ENCODE results near the gene SP2. TPM values are rescaled to one million over a fixed set of nuclear protein-coding genes. Genes with fewer than 3 reads are reported as not detected.

SP2 gene
- polyA plus RNA-seq, 2 donors = 5.4 to 10.7 TPM

DNA sequence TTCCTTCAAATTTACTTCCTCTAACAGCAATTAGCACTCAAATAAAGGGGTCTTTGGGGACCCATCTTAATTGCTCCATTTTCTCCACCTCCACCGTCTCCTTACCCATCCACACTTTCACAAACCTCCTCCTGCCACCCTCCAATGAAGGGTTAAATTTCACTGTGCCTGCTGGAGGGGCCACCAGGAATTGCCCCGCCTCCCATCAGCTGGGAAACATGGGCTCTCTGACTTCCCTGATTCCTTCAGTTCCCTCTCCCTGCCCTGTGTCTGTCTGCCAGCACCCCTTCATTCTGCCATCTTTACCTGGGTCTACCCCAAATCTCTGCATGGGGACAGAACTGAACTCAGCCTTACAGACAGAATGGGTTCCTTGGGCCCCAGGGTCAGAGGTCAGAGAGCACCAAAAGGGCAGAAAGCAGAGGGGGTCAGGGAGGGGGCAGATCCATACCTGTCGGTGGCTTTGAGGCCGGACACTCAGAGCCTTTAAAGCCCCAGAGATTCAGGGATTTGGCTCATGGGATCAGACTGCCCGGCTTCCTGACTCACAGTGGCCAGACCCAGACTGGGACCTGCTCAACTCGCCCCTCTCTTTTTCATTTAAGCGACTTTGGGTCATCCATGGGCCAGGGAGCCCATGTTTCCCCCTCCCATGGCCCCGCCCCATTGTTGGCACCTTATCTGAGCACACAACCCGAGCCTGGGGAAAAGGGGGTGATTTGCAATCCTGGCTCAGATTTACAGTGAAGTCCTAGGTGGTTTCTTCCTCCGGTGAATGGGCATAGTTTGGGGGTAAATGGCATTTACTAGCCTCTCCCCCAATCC lies 17.6 kb upstream of the SP2 start:
- Histone ChIP-seq H3K4me3 (ENCODE audit: low read depth in 1 of 2, low read length in 2 of 2) (no peak overlapping the region), H3K4me1 (ENCODE audit: control insufficient read depth in 2 of 2, insufficient read depth in 2 of 2, low read length in 1 of 2) (peaks cover 0 to 10% of the 10 kb centered on the region in 2 donors), H3K36me3 (ENCODE audit: control insufficient read depth in 2 of 2, insufficient read depth in 2 of 2, low read length in 1 of 2) (no peaks in the 10 kb centered on the region), H3K9me3 (ENCODE audit: control insufficient read depth in 2 of 2, insufficient read depth in 1 of 2, low read depth in 1 of 2, low read length in 1 of 2) (no peaks in the 10 kb centered on the region), H3K27me3 (ENCODE audit: control insufficient read depth in 1 of 2, insufficient read depth in 2 of 2, low read length in 2 of 2) (no peaks in the 10 kb centered on the region), H3K27ac (ENCODE audit: low read depth in 2 of 2, low read length in 1 of 2) (no peak overlapping the region)
- 47 to 53% methylated on average over 10 of the region's 10 CpGs for WGBS, 2 donors

DNA sequence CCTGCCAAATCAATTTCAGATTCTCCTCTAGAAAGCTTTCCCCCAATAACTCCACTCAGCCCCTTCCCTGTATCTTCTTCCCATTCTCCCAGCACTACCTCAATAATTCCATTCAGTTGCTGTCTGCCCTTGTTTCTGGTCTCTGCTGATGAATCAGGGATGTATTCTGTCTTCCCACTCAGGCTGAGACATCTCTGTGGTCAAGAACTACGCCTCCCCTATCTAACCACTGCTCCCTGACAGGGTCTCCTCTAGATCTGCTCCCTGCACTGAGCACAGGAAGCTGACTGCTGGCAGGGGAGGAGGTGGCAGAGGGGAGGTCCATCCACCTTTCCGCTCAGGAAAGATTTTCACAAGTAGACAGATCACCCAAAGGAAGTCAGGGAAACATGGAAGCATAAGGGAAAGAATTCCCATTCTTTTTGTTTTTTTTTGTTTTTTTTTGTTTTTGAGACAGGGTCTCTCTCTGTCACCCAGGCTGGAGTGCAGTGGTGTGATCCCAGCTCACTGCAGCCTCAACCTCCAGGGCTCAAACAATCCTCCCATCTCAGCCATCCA lies 16.9 kb upstream of the SP2 start:
- H3K27me3 ChIP-seq (ENCODE audit: control insufficient read depth in 1 of 2, insufficient read depth in 2 of 2, low read length in 2 of 2) = no peaks in the 10 kb centered on the region
- WGBS, 2 donors = 66 to 68% methylated on average over 2 of the region's 2 CpGs

DNA sequence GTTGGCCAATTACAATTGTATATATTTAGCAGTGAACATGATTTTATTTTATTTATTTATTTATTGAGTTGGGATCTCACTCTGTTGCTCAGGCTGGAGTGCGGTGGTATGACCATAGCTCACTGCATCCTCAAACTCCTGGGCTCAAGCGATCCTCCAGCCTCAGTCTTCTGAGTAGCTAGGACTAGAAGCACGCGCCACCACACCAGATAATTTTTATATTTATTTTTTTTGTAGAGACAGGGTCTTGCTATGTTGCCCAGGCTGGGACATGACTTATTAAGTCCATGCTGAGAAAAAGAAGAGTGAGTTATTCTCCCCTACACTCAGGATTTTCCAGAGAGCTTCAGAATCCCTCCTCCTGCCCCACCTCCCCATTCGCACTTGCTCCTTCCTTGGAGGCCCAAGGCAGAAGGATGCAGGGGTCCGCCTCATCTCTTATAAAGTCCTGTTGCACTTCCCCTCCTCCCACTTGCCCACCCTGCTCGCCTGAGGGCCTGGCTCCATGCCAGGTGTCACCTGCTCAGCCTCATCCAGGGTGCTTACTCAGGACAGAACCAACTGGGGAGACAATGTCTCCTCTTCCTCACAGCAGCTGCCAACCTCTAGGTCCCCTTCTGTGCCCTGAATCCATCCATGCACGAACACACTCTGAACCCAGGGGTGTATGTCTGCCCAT lies 16.1 kb upstream of the SP2 start:
- H3K9me3 ChIP-seq (ENCODE audit: control insufficient read depth in 2 of 2, insufficient read depth in 1 of 2, low read depth in 1 of 2, low read length in 1 of 2) = no peaks in the 10 kb centered on the region
- no peak overlapping the region for H3K27ac ChIP-seq (ENCODE audit: low read depth in 2 of 2, low read length in 1 of 2)
- no peak overlapping the region for H3K4me3 ChIP-seq (ENCODE audit: low read depth in 1 of 2, low read length in 2 of 2)
- H3K36me3 ChIP-seq (ENCODE audit: control insufficient read depth in 2 of 2, insufficient read depth in 2 of 2, low read length in 1 of 2) = no peaks in the 10 kb centered on the region
- H3K4me1 ChIP-seq (ENCODE audit: control insufficient read depth in 2 of 2, insufficient read depth in 2 of 2, low read length in 1 of 2) = peaks cover 0 to 11% of the 10 kb centered on the region in 2 donors
- 83% methylated on average over 8 of the region's 8 CpGs for WGBS, 2 donors
- H3K27me3 ChIP-seq (ENCODE audit: control insufficient read depth in 1 of 2, insufficient read depth in 2 of 2, low read length in 2 of 2) = no peaks in the 10 kb centered on the region

More for the DNA sequence above, 16.9 kb upstream of the SP2 start:
- Histone ChIP-seq H3K4me3 (ENCODE audit: low read depth in 1 of 2, low read length in 2 of 2) (no peak overlapping the region), H3K9me3 (ENCODE audit: control insufficient read depth in 2 of 2, insufficient read depth in 1 of 2, low read depth in 1 of 2, low read length in 1 of 2) (no peaks in the 10 kb centered on the region), H3K27ac (ENCODE audit: low read depth in 2 of 2, low read length in 1 of 2) (no peak overlapping the region), H3K36me3 (ENCODE audit: control insufficient read depth in 2 of 2, insufficient read depth in 2 of 2, low read length in 1 of 2) (no peaks in the 10 kb centered on the region), H3K4me1 (ENCODE audit: control insufficient read depth in 2 of 2, insufficient read depth in 2 of 2, low read length in 1 of 2) (peaks cover 0 to 11% of the 10 kb centered on the region in 2 donors)

- WGBS, 2 donors = 19 to 27% methylated on average over 7 of the region's 7 CpGs
- no peaks in the 10 kb centered on the region for H3K9me3 ChIP-seq (ENCODE audit: control insufficient read depth in 2 of 2, insufficient read depth in 1 of 2, low read depth in 1 of 2, low read length in 1 of 2)
- H3K4me1 ChIP-seq (ENCODE audit: control insufficient read depth in 2 of 2, insufficient read depth in 2 of 2, low read length in 1 of 2) = peaks cover 0 to 11% of the 10 kb centered on the region in 2 donors
- H3K27ac ChIP-seq (ENCODE audit: low read depth in 2 of 2, low read length in 1 of 2) = no peak overlapping the region
- H3K4me3 ChIP-seq (ENCODE audit: low read depth in 1 of 2, low read length in 2 of 2) = no peak overlapping the region
- H3K36me3 ChIP-seq (ENCODE audit: control insufficient read depth in 2 of 2, insufficient read depth in 2 of 2, low read length in 1 of 2) = no peaks in the 10 kb centered on the region
- H3K27me3 ChIP-seq (ENCODE audit: control insufficient read depth in 1 of 2, insufficient read depth in 2 of 2, low read length in 2 of 2) = no peaks in the 10 kb centered on the region
Observed at GRCh38 chr17:47882247-47882646, 13.8 kb upstream of the SP2 start.

GRCh38 chr17:47882695-47883588 lies 13.1 kb upstream of the SP2 start:
- H3K4me3 ChIP-seq (ENCODE audit: low read depth in 1 of 2, low read length in 2 of 2) = no peak overlapping the region
- H3K27me3 ChIP-seq (ENCODE audit: control insufficient read depth in 1 of 2, insufficient read depth in 2 of 2, low read length in 2 of 2) = no peaks in the 10 kb centered on the region
- WGBS, 2 donors = 73 to 78% methylated on average over 9 of the region's 9 CpGs
- peaks cover 0 to 11% of the 10 kb centered on the region in 2 donors for H3K4me1 ChIP-seq (ENCODE audit: control insufficient read depth in 2 of 2, insufficient read depth in 2 of 2, low read length in 1 of 2)
- no peaks in the 10 kb centered on the region for H3K9me3 ChIP-seq (ENCODE audit: control insufficient read depth in 2 of 2, insufficient read depth in 1 of 2, low read depth in 1 of 2, low read length in 1 of 2)
- H3K27ac ChIP-seq (ENCODE audit: low read depth in 2 of 2, low read length in 1 of 2) = no peak overlapping the region
- no peaks in the 10 kb centered on the region for H3K36me3 ChIP-seq (ENCODE audit: control insufficient read depth in 2 of 2, insufficient read depth in 2 of 2, low read length in 1 of 2)

DNA sequence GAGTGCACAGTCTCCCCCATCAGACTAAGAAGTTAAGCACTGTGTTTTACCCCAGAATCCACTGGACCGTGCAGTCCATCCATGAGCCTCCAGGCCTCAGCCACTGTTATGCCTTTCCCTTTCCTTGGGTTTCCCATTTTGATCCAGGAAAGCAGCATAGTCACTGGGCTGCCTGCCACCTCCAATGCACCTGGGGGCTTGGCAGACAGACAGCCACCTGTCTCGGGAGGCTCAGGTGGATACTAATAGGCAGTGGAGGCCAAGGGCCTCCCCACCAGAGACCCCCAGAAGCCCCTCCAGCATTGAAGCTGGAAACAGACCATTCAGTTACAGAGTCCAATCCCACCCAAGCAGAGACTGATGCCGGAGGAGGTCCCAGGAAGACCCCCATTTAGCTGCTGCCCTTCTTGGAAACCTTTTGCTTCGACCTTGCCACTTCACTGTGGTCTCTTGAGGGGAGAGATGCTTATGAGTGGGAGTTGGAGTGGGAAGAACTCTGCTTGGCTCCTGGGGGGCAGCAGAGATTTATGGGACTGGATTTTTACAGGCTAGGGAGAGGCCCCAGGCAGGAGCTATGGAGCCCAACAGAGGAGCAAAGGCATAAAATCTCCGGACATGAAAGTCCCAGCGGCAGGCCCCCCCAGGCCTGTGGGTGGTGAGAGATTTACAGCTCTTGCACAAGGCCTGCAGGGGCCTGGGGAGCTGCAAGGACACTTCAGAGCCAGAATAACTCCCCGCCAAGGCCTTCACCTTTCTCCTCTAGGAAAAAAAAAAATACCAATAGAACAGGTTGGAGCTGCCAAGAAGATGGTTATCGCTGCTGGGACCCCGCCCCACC lies 12.2 kb upstream of the SP2 start:
- Histone ChIP-seq H3K4me1 (ENCODE audit: control insufficient read depth in 2 of 2, insufficient read depth in 2 of 2, low read length in 1 of 2) (peaks cover 0 to 11% of the 10 kb centered on the region in 2 donors), H3K27ac (ENCODE audit: low read depth in 2 of 2, low read length in 1 of 2) (no peak overlapping the region), H3K9me3 (ENCODE audit: control insufficient read depth in 2 of 2, insufficient read depth in 1 of 2, low read depth in 1 of 2, low read length in 1 of 2) (no peaks in the 10 kb centered on the region), H3K4me3 (ENCODE audit: low read depth in 1 of 2, low read length in 2 of 2) (no peak overlapping the region), H3K36me3 (ENCODE audit: control insufficient read depth in 2 of 2, insufficient read depth in 2 of 2, low read length in 1 of 2) (no peaks in the 10 kb centered on the region), H3K27me3 (ENCODE audit: control insufficient read depth in 1 of 2, insufficient read depth in 2 of 2, low read length in 2 of 2) (no peaks in the 10 kb centered on the region)
- 56 to 59% methylated on average over 9 of the region's 9 CpGs for WGBS, 2 donors

- H3K27ac ChIP-seq (ENCODE audit: low read depth in 2 of 2, low read length in 1 of 2) = no peak overlapping the region
Observed at GRCh38 chr17:47884427-47884740, 11.7 kb upstream of the SP2 start.

DNA sequence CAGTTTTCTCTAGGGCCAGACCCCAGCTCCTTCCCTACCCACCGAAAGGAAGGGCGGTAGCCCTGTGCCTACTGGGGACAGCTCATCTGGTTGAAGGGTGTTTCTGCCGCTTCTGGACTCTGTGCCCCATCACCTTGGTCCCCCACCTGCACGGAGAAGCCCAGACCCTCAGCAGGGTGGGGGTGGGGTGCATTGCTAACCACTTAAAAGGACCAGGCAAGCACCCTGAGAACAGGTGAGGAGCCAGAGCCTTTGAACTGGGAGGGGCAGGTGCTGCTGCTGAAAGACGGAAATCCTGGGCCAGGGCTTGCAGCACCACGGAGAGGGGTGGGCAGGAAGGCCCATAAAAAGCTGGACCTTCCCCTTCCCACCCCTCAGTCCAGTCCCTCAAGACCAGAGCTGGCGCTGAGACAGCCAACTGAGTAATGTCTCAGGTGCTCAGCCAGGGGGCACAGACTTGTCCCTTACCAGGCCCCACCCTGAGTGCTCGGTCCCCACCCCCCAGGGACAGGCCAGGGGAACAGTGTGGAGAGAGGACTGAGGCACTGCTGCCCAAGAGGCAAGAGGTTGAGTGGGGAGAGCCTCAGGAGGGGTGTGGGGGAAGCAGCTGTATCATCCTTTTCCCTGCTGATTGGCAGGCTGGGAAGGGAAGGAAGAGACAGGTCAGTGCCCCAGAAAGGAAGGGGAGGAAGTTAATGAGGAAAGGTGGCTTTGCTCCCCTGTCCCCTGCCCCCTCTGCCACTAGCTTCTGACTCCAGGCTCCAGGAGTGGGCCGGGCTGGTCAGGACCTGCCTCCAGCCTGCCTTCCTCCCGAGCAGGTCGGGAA lies 10.9 kb upstream of the SP2 start:
- H3K27ac ChIP-seq (ENCODE audit: low read depth in 2 of 2, low read length in 1 of 2) = peak overlapping the region in 1 of 2 donors; percentile 6

More at GRCh38 chr17:47884427-47884740, 11.7 kb upstream of the SP2 start:
- WGBS, 2 donors = 29 to 33% methylated on average over 5 of the region's 5 CpGs
- Histone ChIP-seq H3K4me1 (ENCODE audit: control insufficient read depth in 2 of 2, insufficient read depth in 2 of 2, low read length in 1 of 2) (peaks cover 0 to 11% of the 10 kb centered on the region in 2 donors), H3K9me3 (ENCODE audit: control insufficient read depth in 2 of 2, insufficient read depth in 1 of 2, low read depth in 1 of 2, low read length in 1 of 2) (no peaks in the 10 kb centered on the region), H3K36me3 (ENCODE audit: control insufficient read depth in 2 of 2, insufficient read depth in 2 of 2, low read length in 1 of 2) (no peaks in the 10 kb centered on the region), H3K27me3 (ENCODE audit: control insufficient read depth in 1 of 2, insufficient read depth in 2 of 2, low read length in 2 of 2) (no peaks in the 10 kb centered on the region), H3K4me3 (ENCODE audit: low read depth in 1 of 2, low read length in 2 of 2) (no peak overlapping the region)

More for the DNA sequence above, 10.9 kb upstream of the SP2 start:
- Histone ChIP-seq H3K9me3 (ENCODE audit: control insufficient read depth in 2 of 2, insufficient read depth in 1 of 2, low read depth in 1 of 2, low read length in 1 of 2) (no peaks in the 10 kb centered on the region), H3K36me3 (ENCODE audit: control insufficient read depth in 2 of 2, insufficient read depth in 2 of 2, low read length in 1 of 2) (no peaks in the 10 kb centered on the region), H3K4me3 (ENCODE audit: low read depth in 1 of 2, low read length in 2 of 2) (no peak overlapping the region), H3K27me3 (ENCODE audit: control insufficient read depth in 1 of 2, insufficient read depth in 2 of 2, low read length in 2 of 2) (no peaks in the 10 kb centered on the region), H3K4me1 (ENCODE audit: control insufficient read depth in 2 of 2, insufficient read depth in 2 of 2, low read length in 1 of 2) (peaks cover 0 to 11% of the 10 kb centered on the region in 2 donors)
- 42 to 44% methylated on average over 11 of the region's 11 CpGs for WGBS, 2 donors

Data from esophagus (tissue), 2 donors.